HG03460 (cell line): ENCODE results near the gene BOLA3.
"Not testable (repeated sequence)": the region's sequence is repeated elsewhere in the genome, so short reads cannot be mapped to it uniquely, and the experiment has no call there.

Source experiments
- ATAC-seq: cut with Tn5 transposase; IDR thresholded peaks from one replicate; pipeline ENCODE4 v1.9.1; 2021; ENCODE audit not compliant: unreplicated experiment

BOLA3 gene

DNA sequence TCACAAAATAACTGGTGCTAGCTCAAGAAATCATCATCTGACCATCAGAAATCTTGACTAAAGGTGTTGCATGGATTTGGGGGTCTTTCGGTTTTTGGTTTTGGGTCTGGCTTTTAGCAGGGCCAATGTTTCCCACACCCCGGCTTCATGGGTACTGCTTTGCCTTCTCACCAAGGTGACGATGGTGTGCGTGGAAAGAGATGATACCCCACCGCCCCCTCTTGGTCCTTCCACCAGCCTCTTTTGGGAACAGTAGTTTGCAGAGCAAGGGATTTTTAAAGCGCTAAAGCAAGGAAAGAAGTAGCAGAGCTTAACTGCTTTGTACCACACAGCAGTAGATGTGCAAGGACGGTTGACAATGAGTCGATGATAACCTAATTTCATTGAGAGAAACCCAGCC, 42.3 kb downstream of the BOLA3 start:
- ATAC-seq = no peak

DNA sequence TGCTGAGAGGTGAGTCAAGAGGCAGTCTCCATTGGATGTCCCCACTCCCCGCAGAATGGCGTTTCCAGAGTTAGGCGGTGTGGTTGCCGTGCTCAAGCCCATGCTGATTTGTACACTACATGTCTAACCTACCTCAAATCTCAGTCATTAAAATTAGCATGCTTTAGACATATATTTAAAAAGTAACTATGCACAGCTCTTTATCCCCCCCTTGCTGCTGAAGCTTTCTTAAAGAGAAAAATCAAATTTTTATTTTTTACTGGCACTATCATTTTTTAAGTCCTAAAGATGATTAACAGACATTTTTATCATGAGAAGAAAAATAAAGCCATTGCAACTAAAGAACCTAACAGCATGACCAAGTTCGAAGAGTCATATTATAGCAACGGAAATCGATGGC, 42.9 kb downstream of the BOLA3 start:
- no peak for ATAC-seq

DNA sequence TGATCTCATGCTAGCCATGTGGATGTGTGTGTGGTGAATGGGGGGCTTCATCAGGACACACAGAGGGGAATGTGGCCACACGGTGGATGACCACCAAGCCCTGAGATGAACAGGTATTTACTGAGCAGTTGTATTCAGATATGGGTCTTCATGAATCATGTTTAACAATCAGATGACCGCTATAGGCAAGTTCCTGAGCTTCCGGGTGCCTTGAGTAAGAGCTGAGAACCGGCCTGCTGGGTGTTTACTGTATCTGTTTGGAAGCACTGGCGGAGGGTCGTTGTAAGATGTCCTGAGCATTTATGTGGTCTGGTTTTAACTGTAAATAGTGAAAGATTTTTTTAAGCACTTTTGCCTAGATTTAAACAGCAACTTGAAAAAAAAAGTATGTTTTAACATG, 43.9 kb downstream of the BOLA3 start:
- ATAC-seq = no peak

DNA sequence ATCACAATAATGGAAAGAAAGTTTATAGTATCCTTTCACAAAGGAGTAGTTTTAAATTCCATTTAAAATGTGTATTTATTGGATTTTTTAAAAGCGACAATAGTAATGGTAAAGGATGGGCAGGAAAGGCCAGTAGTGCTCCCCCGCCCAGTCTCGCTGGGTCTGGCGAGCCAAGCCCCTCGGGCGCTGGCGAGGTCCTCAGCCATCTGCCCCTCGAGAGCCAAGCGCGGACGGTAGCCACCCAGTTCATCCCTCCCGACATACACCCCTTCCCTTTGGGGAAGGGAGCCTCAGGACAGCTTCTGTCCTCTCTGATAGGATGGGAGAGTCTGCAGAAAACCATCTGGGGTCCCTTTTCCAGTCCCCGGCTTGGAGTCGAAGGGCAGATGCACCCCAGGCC, 45.2 kb downstream of the BOLA3 start:
- no peak for ATAC-seq

DNA sequence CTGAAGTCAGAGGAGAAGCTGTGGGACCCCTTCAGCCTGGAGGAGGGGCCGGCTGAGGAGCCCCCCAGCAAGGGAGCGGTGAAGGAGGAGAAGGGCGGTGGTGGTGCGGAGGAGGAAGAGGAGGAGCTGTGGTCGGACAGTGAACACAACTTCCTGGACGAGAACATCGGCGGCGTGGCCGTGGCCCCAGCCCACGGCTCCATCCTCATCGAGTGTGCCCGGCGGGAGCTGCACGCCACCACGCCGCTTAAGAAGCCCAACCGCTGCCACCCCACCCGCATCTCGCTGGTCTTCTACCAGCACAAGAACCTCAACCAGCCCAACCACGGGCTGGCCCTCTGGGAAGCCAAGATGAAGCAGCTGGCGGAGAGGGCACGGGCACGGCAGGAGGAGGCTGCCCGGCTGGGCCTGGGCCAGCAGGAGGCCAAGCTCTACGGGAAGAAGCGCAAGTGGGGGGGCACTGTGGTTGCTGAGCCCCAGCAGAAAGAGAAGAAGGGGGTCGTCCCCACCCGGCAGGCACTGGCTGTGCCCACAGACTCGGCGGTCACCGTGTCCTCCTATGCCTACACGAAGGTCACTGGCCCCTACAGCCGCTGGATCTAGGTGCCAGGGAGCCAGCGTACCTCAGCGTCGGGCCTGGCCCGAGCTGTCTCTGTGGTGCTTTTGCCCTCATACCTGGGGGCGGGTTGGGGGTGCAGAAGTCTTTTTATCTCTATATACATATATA, 46.0 kb downstream of the BOLA3 start:
- ATAC-seq = no peak

DNA sequence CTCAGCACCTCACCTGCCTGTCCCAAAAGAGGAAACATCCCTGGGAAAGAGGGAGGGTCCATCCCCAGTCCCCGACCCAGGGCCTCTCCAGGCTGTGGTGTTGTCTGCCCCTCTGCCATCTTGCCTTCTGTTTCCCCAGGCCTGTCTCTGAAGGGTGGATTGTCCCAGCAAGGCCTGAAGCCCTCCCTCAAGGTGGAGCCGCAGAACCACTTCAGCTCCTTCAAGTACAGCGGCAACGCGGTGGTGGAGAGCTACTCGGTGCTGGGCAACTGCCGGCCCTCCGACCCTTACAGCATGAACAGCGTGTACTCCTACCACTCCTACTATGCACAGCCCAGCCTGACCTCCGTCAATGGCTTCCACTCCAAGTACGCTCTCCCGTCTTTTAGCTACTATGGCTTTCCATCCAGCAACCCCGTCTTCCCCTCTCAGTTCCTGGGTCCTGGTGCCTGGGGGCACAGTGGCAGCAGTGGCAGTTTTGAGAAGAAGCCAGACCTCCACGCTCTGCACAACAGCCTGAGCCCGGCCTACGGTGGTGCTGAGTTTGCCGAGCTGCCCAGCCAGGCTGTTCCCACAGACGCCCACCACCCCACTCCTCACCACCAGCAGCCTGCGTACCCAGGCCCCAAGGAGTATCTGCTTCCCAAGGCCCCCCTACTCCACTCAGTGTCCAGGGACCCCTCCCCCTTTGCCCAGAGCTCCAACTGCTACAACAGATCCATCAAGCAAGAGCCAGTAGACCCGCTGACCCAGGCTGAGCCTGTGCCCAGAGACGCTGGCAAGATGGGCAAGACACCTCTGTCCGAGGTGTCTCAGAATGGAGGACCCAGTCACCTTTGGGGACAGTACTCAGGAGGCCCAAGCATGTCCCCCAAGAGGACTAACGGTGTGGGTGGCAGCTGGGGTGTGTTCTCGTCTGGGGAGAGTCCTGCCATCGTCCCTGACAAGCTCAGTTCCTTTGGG, 47.2 kb downstream of the BOLA3 start:
- ATAC-seq = no peak

DNA sequence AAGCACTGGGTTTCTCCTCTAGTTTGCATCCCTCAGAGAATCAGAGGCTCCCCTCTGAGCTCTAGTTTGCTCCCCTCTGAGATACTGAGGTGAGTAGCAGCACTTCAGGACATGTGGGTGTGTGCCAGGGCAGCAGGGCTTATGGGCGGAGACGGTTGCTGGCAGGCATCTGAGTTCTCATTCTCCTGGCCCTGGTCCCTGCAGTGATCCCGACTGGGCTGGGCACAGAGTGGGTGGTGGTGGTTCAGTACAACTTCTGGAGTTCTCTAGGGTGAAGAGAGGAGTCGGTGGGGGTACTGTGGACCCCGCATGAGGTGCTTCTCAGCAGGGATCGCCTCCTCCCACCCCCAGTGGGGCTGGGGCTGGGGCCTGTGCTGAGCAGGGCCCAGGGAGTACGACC, 47.9 kb downstream of the BOLA3 start:
- ATAC-seq = no peak

DNA sequence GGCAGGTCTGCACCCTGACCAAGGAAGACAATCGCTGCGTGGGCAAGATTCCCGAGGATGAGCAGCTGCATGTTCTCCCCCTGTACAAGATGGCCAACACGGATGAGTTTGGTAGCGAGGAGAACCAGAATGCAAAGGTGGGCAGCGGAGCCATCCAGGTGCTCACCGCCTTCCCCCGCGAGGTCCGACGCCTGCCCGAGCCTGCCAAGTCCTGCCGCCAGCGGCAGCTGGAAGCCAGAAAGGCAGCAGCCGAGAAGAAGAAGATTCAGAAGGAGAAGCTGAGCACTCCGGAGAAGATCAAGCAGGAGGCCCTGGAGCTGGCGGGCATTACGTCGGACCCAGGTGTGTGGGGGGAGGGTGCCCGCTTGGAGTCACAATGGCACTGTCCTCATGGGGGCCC, 48.4 kb downstream of the BOLA3 start:
- no peak for ATAC-seq

DNA sequence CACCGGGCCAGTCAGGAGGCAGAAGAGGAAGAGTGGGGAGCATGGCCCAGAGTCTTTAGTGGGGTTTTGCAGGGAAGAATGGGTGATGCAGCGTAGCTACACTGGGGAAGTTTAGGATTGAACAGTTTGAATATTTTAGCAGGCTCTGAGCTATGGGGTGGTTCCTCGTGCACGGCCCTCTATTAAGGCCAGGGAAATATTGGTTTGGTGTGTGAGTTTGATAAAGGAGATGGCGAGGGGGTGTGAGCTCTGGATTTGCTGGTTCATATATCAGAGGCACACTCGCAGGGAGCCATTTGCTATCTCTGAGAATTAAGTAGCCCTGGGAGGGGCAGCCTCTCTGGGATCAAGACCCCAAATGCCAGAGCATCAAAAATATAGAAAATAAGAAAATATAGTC, 50.1 kb downstream of the BOLA3 start:
- ATAC-seq = no peak

DNA sequence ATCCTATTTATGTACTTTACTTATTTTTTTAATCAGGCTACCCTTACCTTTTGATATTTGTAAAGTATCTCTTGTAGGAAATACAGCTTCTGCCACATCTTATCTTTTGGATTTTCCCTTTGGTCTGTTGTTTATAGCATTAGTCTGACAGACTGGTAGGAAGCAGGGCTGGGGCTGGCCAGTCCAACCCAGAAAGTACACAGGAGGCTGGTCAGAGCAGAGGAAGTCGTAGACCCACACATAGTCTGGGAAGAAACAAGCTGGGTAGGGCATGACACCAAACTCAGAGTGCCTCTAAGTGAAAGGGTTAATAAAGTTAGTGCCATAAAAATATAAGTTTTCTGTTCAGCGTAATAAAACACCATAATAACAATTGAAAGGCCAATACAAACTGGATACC, 51.7 kb downstream of the BOLA3 start:
- no peak for ATAC-seq

DNA sequence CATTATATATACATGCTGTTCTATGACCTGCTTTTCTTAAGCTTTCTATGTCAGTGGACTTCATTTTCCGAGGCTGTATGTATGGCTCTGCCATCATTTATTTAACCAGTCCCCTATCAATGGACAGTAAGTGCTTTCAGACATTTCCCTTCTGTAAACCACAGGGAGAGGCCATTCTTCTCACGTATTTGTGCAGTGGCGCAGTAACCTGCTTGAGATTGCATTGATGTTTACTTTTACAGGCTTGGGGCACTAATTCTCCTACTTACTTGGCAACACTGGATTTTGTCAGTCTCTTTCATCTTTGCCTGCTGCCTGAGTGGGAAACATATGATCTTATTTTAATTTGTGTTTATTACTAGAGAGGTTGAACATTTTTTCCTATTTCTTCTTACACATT, 52.1 kb downstream of the BOLA3 start:
- no peak for ATAC-seq

DNA sequence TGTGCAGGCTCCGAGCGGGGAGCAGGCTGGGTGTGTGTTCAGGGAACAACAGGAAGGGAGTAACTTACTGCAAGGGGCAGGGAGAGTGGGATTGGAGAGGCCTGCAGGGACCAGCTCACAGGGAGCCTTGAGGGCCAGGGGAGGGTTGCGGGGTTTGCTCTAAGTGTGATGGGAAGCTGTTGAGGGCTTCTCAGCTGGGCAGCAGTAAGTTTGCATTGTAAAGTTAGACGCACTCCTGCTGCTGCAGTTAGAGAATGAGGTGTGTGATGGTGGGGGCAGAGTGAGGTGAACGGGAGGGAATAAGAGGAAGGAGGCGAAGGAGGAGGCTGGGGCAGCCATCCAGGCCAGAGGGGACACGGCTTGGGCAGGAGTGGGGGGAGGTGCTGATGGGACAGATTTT, 53.4 kb downstream of the BOLA3 start:
- no peak for ATAC-seq

DNA sequence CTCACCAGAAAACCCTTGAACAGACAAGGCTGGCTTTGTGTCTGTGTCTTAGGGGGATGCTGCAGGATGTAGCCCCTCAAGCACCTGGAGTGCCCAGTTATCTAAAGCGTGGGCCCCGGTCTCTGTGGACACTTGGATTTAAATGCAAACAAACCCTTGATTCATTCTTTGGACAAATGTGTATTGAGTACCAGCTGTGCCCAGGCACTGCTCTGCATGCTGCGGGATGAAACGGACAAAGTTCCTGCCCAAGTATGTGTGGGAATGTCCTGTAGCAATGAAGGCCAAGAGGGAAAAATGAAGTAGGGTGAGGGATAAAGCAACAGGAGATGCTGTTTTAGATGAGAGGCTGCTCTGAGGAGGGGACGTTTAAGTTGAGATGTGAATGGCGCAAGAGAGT, 53.9 kb downstream of the BOLA3 start:
- ATAC-seq = no peak

DNA sequence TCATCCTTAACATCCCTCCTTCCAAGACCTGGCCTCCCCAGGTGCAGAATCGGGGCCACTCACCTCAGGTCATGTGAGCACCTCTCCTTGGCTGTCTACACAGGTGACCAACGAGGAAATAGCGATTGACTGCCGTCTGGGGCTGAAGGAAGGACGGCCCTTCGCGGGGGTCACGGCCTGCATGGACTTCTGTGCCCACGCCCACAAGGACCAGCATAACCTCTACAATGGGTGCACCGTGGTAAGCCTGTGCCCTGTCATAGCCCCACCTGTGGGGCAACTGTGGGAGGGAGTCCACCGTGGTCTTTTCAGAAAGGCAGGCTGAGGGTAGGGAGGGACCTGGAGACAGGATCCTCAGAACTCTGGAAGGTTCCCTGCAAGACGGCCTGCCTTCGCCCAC, 54.3 kb downstream of the BOLA3 start:
- ATAC-seq = no peak

DNA sequence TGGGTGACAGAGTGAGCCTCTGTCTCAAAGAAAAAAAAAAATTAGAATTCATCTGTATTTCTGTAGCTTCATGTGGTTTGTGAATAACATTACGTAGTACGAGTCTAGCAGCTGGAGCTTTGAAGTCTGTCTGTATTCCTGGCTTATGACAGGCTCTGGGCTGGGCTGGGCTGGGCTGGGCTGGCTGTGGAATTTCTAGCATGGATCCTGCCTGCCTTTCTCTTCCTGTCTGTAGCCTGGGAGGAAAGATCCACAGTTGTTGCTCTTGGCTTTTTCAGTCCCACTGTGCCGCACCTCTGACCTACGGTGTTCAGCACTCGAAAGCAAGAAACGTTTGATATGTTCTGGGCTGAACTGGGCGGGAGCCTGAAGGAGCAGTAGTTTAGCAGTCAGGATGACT, 55.4 kb downstream of the BOLA3 start:
- no peak for ATAC-seq

DNA sequence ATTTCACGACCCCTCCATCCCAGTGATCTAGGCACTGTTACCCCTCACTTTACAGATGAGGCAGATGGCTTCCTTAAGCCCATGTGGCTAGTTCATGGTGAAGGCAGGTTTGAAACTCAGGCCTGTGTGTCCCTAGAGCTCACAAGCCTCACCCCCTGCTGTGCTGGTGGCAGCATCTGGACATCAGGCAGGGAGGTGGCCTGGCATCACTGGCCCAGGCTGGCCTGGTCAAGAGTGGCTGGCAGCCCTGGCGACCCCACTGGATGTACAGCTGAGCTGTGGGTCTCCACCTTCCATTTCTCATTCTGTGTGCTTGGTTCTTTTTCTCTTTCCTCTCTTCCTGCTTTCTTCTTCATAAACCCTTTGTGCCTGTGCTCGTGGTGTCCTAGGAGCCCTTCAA, 56.3 kb downstream of the BOLA3 start:
- no peak for ATAC-seq

DNA sequence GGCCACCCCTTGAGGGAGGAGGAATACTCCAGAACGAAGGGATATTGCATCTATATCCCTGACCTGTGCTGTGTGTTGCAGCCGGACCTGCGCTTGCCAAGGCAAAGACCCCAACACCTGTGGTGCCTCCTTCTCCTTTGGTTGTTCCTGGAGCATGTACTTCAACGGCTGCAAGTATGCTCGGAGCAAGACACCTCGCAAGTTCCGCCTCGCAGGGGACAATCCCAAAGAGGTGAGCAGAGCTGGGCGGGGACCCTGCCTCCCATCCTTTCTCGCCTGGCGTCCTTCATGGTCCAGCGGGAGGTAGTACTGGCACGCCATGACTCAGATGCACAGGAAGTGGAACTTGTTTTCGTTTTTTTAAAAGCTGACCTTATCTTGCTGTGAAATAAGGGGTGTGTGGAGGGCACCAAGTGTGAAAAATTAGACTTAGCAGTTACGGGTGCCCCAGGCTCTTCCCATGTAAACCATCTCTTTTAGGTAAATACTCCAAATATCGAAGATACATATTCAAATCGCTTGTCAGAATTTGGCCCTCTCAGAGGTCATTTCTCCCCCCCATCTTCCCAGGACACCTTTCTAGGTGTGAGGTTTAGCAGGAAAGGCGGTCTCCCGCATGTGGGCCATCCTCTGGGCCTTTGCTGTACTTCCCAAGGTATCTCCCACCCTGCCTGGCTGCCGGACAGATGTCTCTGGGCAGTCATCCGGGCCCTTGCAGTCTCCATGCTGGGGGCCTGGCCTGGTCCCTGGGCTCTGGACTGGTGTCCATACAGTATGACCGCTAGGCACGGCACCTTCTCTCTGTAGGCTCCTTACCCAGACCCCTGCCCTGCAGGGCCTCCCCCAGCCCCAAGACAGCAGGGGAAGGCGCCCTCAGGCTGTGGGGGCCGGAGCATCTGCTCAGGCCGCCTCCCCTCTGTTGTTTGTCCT, 57.6 kb downstream of the BOLA3 start:
- no peak for ATAC-seq

DNA sequence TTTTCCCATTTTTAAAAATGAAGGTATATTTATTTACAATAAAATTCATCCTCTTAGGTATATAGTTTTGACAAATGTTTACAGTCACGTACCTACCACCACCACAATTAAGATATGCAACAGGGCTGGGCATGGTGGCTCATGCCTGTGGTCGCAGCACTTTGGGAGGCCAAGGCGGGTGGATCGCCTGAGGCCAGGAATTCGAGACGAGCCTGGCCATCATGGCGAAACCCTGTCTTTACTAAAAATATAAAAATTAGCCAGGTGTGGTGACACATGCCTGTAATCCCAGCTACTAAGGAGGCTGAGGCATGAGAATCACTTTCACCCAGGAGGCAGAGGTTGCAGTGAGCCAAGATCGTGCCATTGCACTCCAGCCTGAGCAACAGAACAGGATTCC, 59.0 kb downstream of the BOLA3 start:
- not testable (repeated sequence) for ATAC-seq

DNA sequence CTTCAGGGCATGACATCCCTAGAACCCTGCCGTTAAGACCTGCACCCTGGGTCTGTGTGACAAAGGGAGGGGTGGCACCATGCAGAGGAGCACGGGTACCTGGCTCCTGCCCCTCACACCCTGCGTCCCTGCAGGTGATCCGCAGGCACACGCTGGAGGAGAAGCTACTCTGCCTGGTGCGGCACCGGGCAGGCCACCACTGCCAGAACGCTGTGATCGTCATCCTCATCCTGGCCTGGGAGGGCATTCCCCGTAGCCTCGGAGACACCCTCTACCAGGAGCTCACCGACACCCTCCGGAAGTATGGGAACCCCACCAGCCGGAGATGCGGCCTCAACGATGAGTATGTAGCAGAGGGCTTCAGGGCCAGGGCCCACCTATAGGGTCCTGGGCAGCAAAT, 60.0 kb downstream of the BOLA3 start:
- ATAC-seq = no peak

DNA sequence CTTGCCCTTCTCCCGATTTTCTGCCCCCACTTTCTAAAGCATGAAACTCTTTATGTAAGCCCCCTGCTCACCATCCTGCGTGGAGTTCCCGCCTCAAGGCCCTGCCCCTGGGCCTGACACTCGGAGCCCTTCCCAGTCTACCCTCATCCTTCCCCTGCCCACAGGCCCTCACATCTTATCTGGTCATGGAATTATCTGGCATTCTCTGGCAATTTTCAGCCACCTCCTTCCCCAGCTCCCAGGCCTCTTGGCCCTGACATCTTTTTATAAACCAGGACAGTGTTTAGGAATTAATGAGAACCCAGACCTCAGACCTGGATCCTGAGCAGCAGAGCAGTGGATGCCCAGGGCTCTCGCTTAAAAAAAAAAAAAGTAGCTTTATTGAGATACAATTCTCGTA, 61.7 kb downstream of the BOLA3 start:
- ATAC-seq = no peak
